Left colon (tissue), 2 donors: Measurements from ENCODE around the gene ZNF106. TPM values are rescaled to one million over a fixed set of nuclear protein-coding genes. Genes with fewer than 3 reads are reported as not detected.

ENCODE experiments used
- ATAC-seq: fragments of 200-7000 bp; cut with Tn5 transposase; one replicate; pipeline ENCODE4 v1.9.1; 2020; ENCODE audit warnings: mild to moderate bottlenecking, moderate library complexity
- DNase-seq, 2 donors: peaks; one replicate each; pipeline ENCODE4 v3.0.0-alpha.2; 2020
- intact Hi-C, 2 donors: fragments of 100-400 bp; cut with DNase I in 1 of 2; cut with micrococcal nuclease in 1 of 2; formaldehyde crosslinking; loops; one replicate each; pipeline versions ENCODE4 v1.11.2 to v1.14.0; 2022; cut with DNase I, micrococcal nuclease
- total RNA-seq, 2 donors: library from RNA; stranded (reverse); fragmentation: NEBNext Ultra II Directional; extraction: Animal tissue kit (Norgen Biotek cat#: 25700); gene quantifications; one replicate each; pipeline ENCODE4 v1.2.1, GENCODE V29; 2021
- donor health status: DM: no; HTN: no; CAD: no.
- donor health status: DM: yes; HTN: yes; CAD: no.

Gene ZNF106
- total RNA-seq, 2 donors from 2014 or later: 32.8 to 48.6 TPM

GRCh38 chr15:42378011-42378410, 112.9 kb downstream of the ZNF106 start:
- intact Hi-C loops: no loop called here
- no peak for ATAC-seq
- DNase-seq: no peak

- intact Hi-C loops: no loop called here
- ATAC-seq: no peak
- no peak for DNase-seq
Observed at GRCh38 chr15:42375941-42376340, 115.0 kb downstream of the ZNF106 start.

GRCh38 chr15:42375252-42375651, 115.7 kb downstream of the ZNF106 start:
- no peak for DNase-seq
- ATAC-seq: no peak
- intact Hi-C loops: no loop called here

- DNase-seq (no peak), ATAC-seq (no peak)
- intact Hi-C loops: no loop called here
Observed at GRCh38 chr15:42374810-42375209, 116.1 kb downstream of the ZNF106 start.

GRCh38 chr15:42373936-42374335, 117.0 kb downstream of the ZNF106 start:
- no peak for DNase-seq
- intact Hi-C loops: no loop called here
- no peak for ATAC-seq

GRCh38 chr15:42373274-42373673, 117.7 kb downstream of the ZNF106 start:
- DNase-seq (peak in 1 of 2 donors; percentile 18), ATAC-seq (peak; percentile 33)
- intact Hi-C loops: no loop called here

GRCh38 chr15:42371096-42371495, 119.8 kb downstream of the ZNF106 start:
- ATAC-seq (no peak), DNase-seq (no peak)
- intact Hi-C loops: no loop called here

- intact Hi-C loops: no loop called here
- no peak for DNase-seq
- no peak for ATAC-seq
Observed at GRCh38 chr15:42368096-42368495, 122.8 kb downstream of the ZNF106 start.

GRCh38 chr15:42367041-42367440, 123.9 kb downstream of the ZNF106 start:
- intact Hi-C loops: no loop called here
- DNase-seq: no peak
- no peak for ATAC-seq

- DNase-seq: no peak
- intact Hi-C loops: no loop called here
- no peak for ATAC-seq
Observed at GRCh38 chr15:42365921-42366550, 124.9 kb downstream of the ZNF106 start.

- ATAC-seq (no peak), DNase-seq (peak in 1 of 2 donors; percentile 44)
- intact Hi-C loops: no loop called here
Observed at GRCh38 chr15:42364529-42364928, 126.4 kb downstream of the ZNF106 start.

- intact Hi-C loops: no loop called here
- DNase-seq (no peak), ATAC-seq (no peak)
Observed at GRCh38 chr15:42363942-42364341, 127.0 kb downstream of the ZNF106 start.

GRCh38 chr15:42363487-42363886, 127.5 kb downstream of the ZNF106 start:
- ATAC-seq (no peak), DNase-seq (no peak)
- intact Hi-C loops: no loop called here

Other genes starting within 250 kb of the ZNF106 start
- gene GANC, start 217.9 kb downstream of the ZNF106 start, total RNA-seq: 10 to 100 TPM; 49.8 to 53.4 TPM
- gene TMEM87A, start 217.7 kb downstream of the ZNF106 start, total RNA-seq: 100 to 1,000 TPM in 1 of 2 donors, 10 to 100 TPM in 1; 82.8 to 104 TPM
- 10 to 100 TPM; 12.9 to 13.8 TPM for gene CAPN3, start 131.6 kb downstream of the ZNF106 start, total RNA-seq
- gene SNAP23, start 4.5 kb upstream of the ZNF106 start, total RNA-seq: 10 to 100 TPM; 62.4 to 97.3 TPM
- 10 to 100 TPM; 27.4 to 32.2 TPM for gene LRRC57, start 57.7 kb upstream of the ZNF106 start, total RNA-seq
- 10 to 100 TPM; 10.5 to 13.2 TPM for gene HAUS2, start 57.7 kb upstream of the ZNF106 start, total RNA-seq
- 1 to 10 TPM; 5.0 to 7.2 TPM for gene STARD9, start 84.5 kb upstream of the ZNF106 start, total RNA-seq
- gene CDAN1, start 246.0 kb upstream of the ZNF106 start, total RNA-seq: 10 to 100 TPM; 13.8 TPM